ENCODE measurements around the gene PAX5.

DNA sequence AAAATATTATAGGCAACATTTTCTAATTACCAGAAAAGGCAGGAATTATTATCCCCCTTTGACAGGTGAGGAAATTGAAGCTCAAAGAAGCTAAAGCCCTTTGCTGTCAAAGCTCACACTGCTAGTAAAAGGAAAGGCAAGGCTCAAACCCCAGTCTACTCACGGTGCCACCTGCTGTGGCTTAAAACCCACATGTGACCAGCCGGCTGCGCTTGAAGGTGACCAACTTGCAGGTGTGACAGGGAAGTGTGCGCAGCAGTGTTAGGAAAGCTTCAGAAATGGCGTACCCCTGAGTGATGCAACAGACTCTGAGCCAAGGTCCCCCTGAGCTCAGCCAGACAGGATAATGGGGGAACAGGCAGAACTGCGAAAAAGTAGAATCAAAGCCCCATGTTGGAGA, 45.2 kb downstream of the PAX5 start:
- TF ChIP-seq, protein P1, sequence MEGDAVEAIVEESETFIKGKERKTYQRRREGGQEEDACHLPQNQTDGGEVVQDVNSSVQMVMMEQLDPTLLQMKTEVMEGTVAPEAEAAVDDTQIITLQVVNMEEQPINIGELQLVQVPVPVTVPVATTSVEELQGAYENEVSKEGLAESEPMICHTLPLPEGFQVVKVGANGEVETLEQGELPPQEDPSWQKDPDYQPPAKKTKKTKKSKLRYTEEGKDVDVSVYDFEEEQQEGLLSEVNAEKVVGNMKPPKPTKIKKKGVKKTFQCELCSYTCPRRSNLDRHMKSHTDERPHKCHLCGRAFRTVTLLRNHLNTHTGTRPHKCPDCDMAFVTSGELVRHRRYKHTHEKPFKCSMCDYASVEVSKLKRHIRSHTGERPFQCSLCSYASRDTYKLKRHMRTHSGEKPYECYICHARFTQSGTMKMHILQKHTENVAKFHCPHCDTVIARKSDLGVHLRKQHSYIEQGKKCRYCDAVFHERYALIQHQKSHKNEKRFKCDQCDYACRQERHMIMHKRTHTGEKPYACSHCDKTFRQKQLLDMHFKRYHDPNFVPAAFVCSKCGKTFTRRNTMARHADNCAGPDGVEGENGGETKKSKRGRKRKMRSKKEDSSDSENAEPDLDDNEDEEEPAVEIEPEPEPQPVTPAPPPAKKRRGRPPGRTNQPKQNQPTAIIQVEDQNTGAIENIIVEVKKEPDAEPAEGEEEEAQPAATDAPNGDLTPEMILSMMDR (IDR thresholded peaks at IDR 0.05), result no peak
- TF ChIP-seq POLR2A (IDR thresholded peaks at IDR 0.05), result no peak
